Rectal smooth muscle tissue (tissue), 1 donor: ENCODE data around the gene SSX4.
"Not testable (repeated sequence)": the region's sequence is repeated elsewhere in the genome, so short reads cannot be mapped to it uniquely, and the experiment has no call there.

Experiments used
- H3K27ac ChIP-seq: one replicate; pipeline ENCODE4 v1.7.0; 2013; ENCODE audit warnings: low read depth, low read length, inconsistent platforms
- H3K27me3 ChIP-seq: one replicate; pipeline ENCODE4 v1.7.0; 2013; ENCODE audit warnings: low read length; ENCODE audit not compliant: control insufficient read depth, insufficient read depth
- H3K36me3 ChIP-seq: one replicate; pipeline ENCODE4 v1.7.0; 2013; ENCODE audit warnings: low read length; ENCODE audit not compliant: control insufficient read depth, insufficient read depth
- H3K4me1 ChIP-seq: one replicate; pipeline ENCODE4 v1.7.0; 2013; ENCODE audit warnings: low read length; ENCODE audit not compliant: control insufficient read depth, insufficient read depth
- H3K4me3 ChIP-seq: one replicate; pipeline ENCODE4 v1.7.0; 2013; ENCODE audit warnings: low read length
- H3K9ac ChIP-seq: one replicate; pipeline ENCODE4 v1.7.0; 2013; ENCODE audit warnings: low read length

Gene SSX4, protein sequence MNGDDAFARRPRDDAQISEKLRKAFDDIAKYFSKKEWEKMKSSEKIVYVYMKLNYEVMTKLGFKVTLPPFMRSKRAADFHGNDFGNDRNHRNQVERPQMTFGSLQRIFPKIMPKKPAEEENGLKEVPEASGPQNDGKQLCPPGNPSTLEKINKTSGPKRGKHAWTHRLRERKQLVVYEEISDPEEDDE

DNA sequence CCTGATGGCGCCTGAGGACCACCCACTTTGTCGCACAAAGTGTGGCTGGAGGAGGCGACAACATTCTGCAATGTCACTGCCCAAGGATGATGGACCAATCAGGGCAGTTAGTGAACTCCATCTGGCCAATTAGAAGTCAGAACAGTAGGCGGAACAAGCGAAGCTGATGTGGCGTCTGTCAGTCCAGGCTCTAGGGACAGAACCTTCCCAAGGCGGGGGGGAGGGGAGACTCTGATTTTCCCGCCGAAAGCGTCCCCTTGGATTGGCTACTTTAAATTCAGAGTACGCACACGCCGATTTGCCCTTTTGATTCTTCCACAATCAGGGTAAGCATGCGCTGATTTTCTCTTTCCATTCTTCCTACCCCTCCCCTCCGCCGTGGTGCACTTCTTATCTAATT lies at the start of gene SSX4:
SSX4 (plus strand) TSS at position 301 of the 400 bp plus-strand sequence. CDS start 515 bp downstream, outside the sequence.
- not testable (repeated sequence) for H3K4me3 ChIP-seq, H3K4me1 ChIP-seq, H3K27me3 ChIP-seq, H3K9ac ChIP-seq, H3K36me3 ChIP-seq, H3K27ac ChIP-seq

GRCh38 chrX:48346059-48346458 lies 37.3 kb upstream of the SSX4 start:
- not testable (repeated sequence) for H3K36me3 ChIP-seq

GRCh38 chrX:48356315-48357094 lies 26.8 kb upstream of the SSX4 start, which contains the start of gene SSX3:
Gene SSX3, minus strand, starts transcription at chrX:48356703. Its CDS starts 1,454 bp downstream, at chrX:48355249.
- not testable (repeated sequence) for H3K9ac ChIP-seq, H3K27ac ChIP-seq, H3K4me1 ChIP-seq, H3K27me3 ChIP-seq, H3K36me3 ChIP-seq, H3K4me3 ChIP-seq

More at GRCh38 chrX:48346059-48346458, 37.3 kb upstream of the SSX4 start:
- not testable (repeated sequence) for H3K4me3 ChIP-seq, H3K9ac ChIP-seq, H3K27ac ChIP-seq, H3K4me1 ChIP-seq, H3K27me3 ChIP-seq

- no peak overlapping the region for H3K27ac ChIP-seq
- H3K27me3 ChIP-seq, result no peaks in the 10 kb centered on the region
- no peaks in the 10 kb centered on the region for H3K4me1 ChIP-seq
- H3K4me3 ChIP-seq, result no peak overlapping the region
- H3K36me3 ChIP-seq, result no peaks in the 10 kb centered on the region
- H3K9ac ChIP-seq, result no peak overlapping the region
These were observed 25.7 kb upstream of the SSX4 start for GRCh38 chrX:48357681-48358080.

GRCh38 chrX:48359281-48359680 lies 24.1 kb upstream of the SSX4 start:
- not testable (repeated sequence) for H3K36me3 ChIP-seq, H3K9ac ChIP-seq, H3K4me1 ChIP-seq, H3K4me3 ChIP-seq, H3K27ac ChIP-seq, H3K27me3 ChIP-seq

GRCh38 chrX:48367717-48368408 lies 15.5 kb upstream of the SSX4 start:
- H3K4me1 ChIP-seq, H3K27ac ChIP-seq, H3K27me3 ChIP-seq, H3K4me3 ChIP-seq, H3K36me3 ChIP-seq, H3K9ac ChIP-seq: not testable (repeated sequence)

- not testable (repeated sequence) for H3K9ac ChIP-seq, H3K27me3 ChIP-seq, H3K27ac ChIP-seq, H3K36me3 ChIP-seq, H3K4me3 ChIP-seq, H3K4me1 ChIP-seq
These were observed 12.9 kb upstream of the SSX4 start for GRCh38 chrX:48370408-48370807.

GRCh38 chrX:48396931-48397330 lies 13.6 kb downstream of the SSX4 start:
- H3K9ac ChIP-seq, H3K4me3 ChIP-seq, H3K27me3 ChIP-seq, H3K4me1 ChIP-seq, H3K27ac ChIP-seq, H3K36me3 ChIP-seq: not testable (repeated sequence)

- H3K36me3 ChIP-seq, H3K27ac ChIP-seq, H3K9ac ChIP-seq, H3K4me3 ChIP-seq, H3K4me1 ChIP-seq, H3K27me3 ChIP-seq: not testable (repeated sequence)
These were observed 14.5 kb downstream of the SSX4 start for GRCh38 chrX:48397825-48398224.

GRCh38 chrX:48411860-48412259 lies 28.5 kb downstream of the SSX4 start, which contains the start of gene SSX4B:
Gene SSX4B, minus strand, starts transcription at chrX:48411960. Its CDS starts 588 bp downstream, at chrX:48411372.
- H3K27ac ChIP-seq, H3K4me3 ChIP-seq, H3K4me1 ChIP-seq, H3K36me3 ChIP-seq, H3K9ac ChIP-seq, H3K27me3 ChIP-seq: not testable (repeated sequence)

DNA sequence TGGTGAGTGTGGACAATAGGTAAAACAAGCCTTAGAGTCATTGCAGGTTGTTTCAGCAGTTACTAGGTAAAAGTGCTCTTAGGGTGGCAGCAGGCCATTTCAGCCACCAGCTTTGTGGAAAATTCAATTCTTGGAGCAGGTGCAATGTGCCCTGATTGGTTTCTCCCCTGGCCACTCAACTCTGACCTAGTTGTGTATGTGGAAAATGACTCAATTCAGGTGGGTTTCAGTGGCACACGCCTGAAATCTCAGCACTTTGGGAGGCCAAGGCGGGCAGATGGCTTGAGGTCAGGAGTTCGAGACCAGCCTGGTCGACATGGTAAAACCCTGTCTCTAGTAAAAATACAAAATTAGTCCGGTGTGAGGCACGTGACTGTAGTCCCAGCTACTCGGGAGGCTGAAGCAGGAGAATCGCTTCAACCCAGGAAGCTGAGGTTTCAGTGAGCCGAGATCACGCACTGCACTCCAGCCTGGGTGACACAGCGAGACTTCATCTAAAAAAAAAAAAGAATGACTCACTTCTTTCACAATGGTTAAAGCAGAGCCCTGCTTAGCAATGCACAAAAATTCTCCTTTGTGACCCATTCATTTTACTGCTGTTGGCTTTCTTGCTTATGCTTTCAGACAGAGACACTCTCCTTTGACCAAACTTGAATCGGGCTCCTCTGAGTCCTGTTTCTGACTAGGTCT lies 43.8 kb downstream of the SSX4 start:
- H3K9ac ChIP-seq, H3K27ac ChIP-seq, H3K4me3 ChIP-seq, H3K36me3 ChIP-seq, H3K27me3 ChIP-seq, H3K4me1 ChIP-seq: not testable (repeated sequence)

DNA sequence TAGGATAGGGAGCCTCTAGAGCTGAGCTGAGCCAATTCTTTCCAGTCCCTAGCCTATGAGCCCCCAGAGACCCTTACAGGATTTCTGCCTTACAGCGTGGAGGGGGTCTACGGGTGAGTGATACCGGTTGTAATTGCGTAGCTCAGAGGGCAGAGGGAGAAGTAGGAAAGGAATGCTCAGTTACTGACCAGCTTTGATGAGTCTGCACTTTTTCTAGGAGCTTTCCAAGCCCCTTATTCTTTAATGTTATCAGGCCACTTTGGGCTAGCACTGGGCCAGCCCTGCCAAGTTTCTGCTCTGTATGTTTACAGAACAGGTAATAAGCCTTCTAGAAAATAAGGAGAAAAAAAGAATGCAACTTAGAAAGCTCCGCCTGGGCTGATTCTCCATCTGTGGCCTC lies 46.3 kb downstream of the SSX4 start:
- H3K27me3 ChIP-seq, H3K36me3 ChIP-seq, H3K9ac ChIP-seq, H3K4me1 ChIP-seq, H3K27ac ChIP-seq, H3K4me3 ChIP-seq: not testable (repeated sequence)
